Frontal cortex (tissue), 1 donor: ENCODE data around the gene BIN2. TPM values are rescaled to one million over a fixed set of nuclear protein-coding genes. Genes with fewer than 3 reads are reported as not detected.

Source experiments
- total RNA-seq: library from RNA; depleted of rRNA; stranded (reverse); fragments of >200 nt; gene quantifications from one replicate; pipeline ENCODE4 v1.2.3, GENCODE V29; 2014

Gene BIN2
- total RNA-seq, 1 donor from 2014 or later, result 1.2 TPM

Other genes with a start within 250 kb of the BIN2 start
- 69.3 TPM for gene CSRNP2, start 240.6 kb downstream of the BIN2 start, total RNA-seq
- 15.1 TPM for gene TFCP2, start 151.0 kb downstream of the BIN2 start, total RNA-seq
- 9.0 TPM for gene POU6F1, start 106.1 kb downstream of the BIN2 start, total RNA-seq
- gene DAZAP2, start 85.3 kb downstream of the BIN2 start, total RNA-seq, result 34.2 TPM
- 0.82 TPM for gene SMAGP, start 53.8 kb downstream of the BIN2 start, total RNA-seq
- not detected for gene CELA1, start 22.5 kb upstream of the BIN2 start, total RNA-seq
- gene GALNT6, start 67.2 kb upstream of the BIN2 start, total RNA-seq, result under 0.01 TPM
- 25.3 TPM for gene SLC4A8, start 100.7 kb upstream of the BIN2 start, total RNA-seq